SK-N-SH (cell line): ENCODE measurements around the gene ZNF507.

Source experiments
- CTCF ChIP-seq: fragments of 200-600 bp; sonication (generic); IDR thresholded peaks from 2 replicates; pipeline ENCODE4 v1.6.1; 2017; ENCODE audit warnings: antibody characterized with exemption, mild to moderate bottlenecking, moderate library complexity
- ELF1 ChIP-seq: IDR thresholded peaks from 2 replicates; pipeline ENCODE4 v1.4.0; 2012
- EZH2phosphoT487 ChIP-seq: fragments of 200-600 bp; sonication (generic); IDR thresholded peaks from 2 replicates; pipeline ENCODE4 v1.6.1; 2017; ENCODE audit warnings: low read depth, mixed run types, mild to moderate bottlenecking, antibody characterized with exemption, moderate library complexity, borderline replicate concordance
- FOXM1 ChIP-seq: IDR thresholded peaks from 2 replicates; pipeline ENCODE4 v1.4.0; 2012; ENCODE audit warnings: low read depth, mild to moderate bottlenecking
- RAD21 ChIP-seq: IDR thresholded peaks from 2 replicates; pipeline ENCODE4 v1.6.1; 2012; ENCODE audit warnings: mild to moderate bottlenecking, low read length
- TAF1 ChIP-seq: IDR thresholded peaks from 2 replicates; pipeline ENCODE4 v1.6.1; 2012; ENCODE audit warnings: low read depth, mild to moderate bottlenecking, low read length, moderate library complexity, borderline replicate concordance
- TCF12 ChIP-seq: IDR thresholded peaks from 2 replicates; pipeline ENCODE4 v1.4.0; 2012
- USF1 ChIP-seq: IDR thresholded peaks from 2 replicates; pipeline ENCODE4 v1.4.0; 2012; ENCODE audit warnings: low read depth, borderline replicate concordance

GRCh38 chr19:32309711-32310390, 35.6 kb upstream of the ZNF507 start:
- TF ChIP-seq CTCF = no peak
- no peak for TF ChIP-seq FOXM1
- no peak for TF ChIP-seq TAF1
- no peak for TF ChIP-seq TCF12
- no peak for TF ChIP-seq RAD21
- no peak for TF ChIP-seq USF1
- TF ChIP-seq ELF1 = no peak
- TF ChIP-seq EZH2phosphoT487 = no peak
